ENCODE measurements around the gene HSPA6.
"Not testable (repeated sequence)": the region's sequence is repeated elsewhere in the genome, so short reads cannot be mapped to it uniquely, and the experiment has no call there.

HSPA6 gene

DNA sequence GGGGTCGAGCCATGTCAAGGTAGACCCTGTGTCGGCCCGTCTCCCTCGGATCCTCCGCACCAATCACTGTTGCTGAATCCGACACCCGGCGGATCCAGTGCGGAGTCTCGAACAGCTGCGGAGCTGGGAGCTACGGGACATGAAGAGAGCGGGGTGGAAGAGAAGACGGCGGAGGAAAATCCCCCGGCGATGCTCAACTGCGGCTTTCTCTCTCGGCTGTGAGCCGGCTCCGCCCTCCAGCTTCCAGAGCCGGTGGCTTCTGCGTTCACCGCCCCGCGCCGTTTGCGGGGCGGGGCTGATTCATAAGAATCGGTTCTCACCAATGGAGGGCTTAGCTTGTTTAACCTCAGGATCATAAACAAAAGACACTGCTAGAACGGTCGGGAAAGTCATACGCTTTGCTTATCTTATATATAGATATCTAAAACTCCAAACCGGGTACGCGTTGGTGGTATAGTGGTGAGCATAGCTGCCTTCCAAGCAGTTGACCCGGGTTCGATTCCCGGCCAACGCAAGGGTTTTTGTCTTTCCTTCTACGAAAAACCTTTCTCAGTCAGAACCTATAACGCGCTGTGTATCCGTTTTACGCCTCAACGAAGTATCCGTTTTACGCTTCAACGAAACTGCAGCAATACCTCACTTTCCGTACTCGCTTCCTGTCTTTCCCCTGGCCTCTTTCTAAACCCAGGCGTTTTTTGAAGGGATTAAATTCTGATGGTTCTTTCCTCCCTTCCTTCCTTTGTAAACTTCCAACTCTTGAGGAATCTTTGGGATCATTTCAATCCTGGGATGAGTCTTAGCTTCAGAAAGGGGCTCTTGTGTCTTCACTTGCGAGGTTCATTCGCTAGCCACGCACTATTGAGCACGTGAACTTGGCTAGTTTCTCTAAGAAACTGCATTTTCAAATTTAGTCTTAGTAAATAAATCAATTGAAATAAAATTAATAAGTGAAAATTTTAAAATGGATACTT lies 6.6 kb downstream of the HSPA6 start:
- H3K4me3 ChIP-seq (ENCODE audit: low read depth, low read length), result peak overlapping the region; percentile 64

DNA sequence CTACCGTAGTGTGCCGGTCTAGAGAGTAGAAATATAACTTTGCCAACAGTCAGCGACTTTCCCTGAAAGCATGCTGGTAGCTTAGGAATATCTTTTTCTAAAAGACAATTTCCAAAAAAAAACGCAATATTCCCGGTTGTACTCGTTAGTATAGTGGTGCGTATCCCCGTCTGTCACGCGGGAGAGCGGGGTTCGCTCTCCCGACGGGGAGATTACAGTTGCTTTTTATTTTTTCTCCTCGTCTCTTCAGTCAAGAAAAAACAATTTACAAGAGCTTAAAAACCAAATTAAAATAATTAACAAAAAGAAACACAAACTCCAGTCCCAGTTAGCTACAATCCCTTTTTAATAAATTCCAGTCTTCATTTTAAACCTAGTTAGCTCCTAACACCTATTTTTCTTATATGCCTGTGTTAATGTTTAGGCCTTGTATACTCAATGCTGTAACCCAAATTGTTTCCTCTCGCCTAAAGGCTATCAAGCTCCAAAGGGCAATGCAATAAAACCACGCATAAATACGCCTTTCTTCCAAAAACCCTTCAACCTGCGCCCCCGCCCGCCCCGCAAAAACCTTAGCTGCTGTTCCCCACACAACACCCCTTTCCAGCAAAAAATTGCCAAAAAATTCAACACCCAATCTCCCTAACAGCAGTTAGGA lies 7.8 kb downstream of the HSPA6 start:
- H3K4me3 ChIP-seq (ENCODE audit: low read depth, low read length), result peak overlapping the region; percentile 64
- TF ChIP-seq, protein P1, sequence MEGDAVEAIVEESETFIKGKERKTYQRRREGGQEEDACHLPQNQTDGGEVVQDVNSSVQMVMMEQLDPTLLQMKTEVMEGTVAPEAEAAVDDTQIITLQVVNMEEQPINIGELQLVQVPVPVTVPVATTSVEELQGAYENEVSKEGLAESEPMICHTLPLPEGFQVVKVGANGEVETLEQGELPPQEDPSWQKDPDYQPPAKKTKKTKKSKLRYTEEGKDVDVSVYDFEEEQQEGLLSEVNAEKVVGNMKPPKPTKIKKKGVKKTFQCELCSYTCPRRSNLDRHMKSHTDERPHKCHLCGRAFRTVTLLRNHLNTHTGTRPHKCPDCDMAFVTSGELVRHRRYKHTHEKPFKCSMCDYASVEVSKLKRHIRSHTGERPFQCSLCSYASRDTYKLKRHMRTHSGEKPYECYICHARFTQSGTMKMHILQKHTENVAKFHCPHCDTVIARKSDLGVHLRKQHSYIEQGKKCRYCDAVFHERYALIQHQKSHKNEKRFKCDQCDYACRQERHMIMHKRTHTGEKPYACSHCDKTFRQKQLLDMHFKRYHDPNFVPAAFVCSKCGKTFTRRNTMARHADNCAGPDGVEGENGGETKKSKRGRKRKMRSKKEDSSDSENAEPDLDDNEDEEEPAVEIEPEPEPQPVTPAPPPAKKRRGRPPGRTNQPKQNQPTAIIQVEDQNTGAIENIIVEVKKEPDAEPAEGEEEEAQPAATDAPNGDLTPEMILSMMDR (IDR thresholded peaks at IDR 0.05; ENCODE audit: low read depth, low read length), result no peak

DNA sequence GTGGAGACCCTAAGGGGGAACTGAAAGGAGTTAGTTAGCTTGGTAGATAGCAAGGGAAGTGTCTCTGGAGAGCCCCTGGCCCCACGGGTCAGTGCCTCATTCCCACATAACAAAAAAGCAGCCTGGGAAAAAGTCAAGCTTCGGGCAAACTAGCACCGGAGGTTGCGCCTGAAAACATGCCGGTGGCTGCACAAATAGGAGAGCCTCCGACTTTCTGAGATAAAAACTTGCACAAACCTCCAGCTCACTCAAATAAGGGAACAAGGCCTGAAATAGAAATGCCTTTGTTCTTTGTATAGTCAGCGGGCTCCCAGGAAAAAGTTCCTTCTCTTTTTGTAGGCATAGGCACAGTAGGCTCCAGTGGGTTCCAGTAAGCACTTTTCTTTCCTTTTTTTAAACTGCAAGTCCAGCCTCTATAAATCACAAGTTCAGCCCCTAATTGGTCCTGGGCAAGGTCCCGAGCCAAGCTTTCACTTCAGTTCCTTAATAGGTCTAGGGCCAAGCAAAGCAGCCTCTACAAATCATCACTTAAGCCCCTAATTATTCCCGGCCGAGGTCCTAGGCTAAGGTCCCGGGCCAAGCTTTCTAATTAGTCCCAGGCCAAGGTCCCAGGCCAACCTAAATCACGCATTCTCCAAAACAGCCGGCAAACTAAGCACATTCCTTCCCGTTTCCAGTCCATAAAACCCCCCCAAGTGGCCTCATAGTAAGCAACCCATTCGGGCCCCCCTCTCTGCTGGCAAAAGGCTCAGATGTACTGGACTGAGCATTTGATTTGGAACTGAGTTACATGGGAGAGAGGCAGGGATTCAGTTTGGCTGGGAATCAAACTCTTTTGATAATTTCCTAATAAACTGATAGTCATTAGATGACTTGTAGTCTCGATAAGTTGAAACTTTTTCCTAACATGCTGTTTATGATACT lies 8.6 kb downstream of the HSPA6 start:
- H3K4me3 ChIP-seq (ENCODE audit: low read depth, low read length), result not testable (repeated sequence)

DNA sequence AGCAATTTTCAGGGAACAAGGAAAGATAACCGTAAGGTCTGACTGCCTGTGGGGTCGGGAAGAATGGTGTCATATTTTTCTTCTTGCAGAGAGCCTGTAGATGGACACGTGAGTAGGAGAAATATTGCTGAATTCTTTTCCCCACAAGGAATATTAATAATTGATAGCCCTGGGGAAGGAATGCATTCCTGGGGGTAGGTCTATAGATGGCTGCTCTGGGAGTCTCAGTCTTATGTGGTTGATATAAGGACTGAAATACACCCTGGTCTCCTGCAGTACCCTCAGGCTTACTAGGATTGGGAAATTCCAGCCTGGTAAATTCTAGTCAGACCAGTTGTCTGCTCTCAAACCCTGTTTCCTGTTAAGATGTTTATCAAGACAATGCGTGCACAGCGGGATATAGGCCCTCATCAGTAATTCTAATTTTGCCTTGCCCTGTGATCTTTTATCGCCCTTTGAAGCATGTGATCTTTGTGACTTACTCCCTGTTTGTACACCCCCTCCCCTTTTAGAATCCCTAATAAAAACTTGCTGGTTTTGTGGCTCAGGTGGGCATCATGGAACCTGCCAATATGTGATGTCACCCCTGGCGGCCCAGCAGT lies 12.8 kb downstream of the HSPA6 start:
- not testable (repeated sequence) for H3K4me3 ChIP-seq (ENCODE audit: low read depth, low read length)

DNA sequence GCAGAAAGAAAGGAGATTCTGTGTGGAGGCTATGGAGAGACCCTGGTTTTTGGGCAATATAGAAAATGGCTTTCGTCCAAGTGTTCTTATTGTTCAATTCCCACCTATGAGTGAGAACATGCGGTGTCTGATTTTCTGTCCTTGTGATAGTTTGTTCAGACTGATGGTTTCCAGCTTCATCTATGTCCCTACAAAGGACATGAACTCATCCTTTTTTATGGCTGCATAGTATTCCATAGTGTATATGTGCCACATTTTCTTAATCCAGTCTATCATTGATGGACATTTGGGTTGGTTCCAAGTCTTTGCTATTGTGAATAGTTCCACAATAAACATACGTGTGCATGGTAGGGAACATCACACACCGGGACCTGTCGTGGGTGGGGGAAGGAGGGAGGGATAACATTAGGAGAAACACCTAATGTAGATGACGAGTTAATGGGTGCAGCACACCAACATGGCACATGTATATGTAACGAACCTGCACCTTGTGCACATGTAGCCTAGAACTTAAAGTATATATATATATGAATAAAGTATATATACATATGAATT lies 14.7 kb downstream of the HSPA6 start:
- not testable (repeated sequence) for H3K4me3 ChIP-seq (ENCODE audit: low read depth, low read length)

DNA sequence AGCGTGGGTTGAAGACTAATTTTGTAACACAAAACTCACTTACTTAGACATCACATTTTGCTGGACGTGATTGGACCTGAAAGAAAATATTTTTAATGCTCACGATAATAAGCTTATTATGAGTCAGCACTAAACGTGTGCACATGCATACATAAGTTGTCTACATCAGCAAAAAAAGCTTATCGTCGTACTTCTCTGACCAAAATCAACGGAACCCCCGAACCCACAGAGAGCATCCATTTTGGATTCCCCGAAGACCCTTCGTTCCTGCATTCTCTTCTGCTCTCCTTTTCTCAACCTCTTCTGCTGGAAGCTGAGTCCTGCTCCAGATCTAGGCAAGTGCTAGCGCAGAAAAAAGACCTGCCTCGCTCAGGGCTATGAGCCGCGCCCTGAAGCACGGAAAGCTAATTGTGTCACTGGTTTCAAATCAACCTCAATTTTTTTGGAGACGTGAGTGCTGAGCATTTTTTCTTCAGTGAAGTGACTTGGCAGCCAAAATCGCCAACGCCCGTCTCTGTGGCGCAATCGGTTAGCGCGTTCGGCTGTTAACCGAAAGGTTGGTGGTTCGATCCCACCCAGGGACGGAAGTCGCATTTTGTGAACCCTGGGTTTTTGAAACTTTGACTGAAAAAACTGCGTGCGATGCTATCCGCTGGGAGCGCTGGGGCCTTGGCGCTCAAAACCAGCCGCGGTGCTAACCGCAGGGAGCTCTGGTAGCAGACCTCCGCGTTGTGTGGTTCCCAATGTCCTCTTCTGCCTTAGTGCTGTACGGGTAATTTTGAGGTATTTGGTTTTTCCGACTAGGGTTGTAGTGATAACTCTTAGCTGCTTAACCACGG lies 15.6 kb downstream of the HSPA6 start:
- H3K4me3 ChIP-seq (ENCODE audit: low read depth, low read length), result peak overlapping the region; percentile 60

DNA sequence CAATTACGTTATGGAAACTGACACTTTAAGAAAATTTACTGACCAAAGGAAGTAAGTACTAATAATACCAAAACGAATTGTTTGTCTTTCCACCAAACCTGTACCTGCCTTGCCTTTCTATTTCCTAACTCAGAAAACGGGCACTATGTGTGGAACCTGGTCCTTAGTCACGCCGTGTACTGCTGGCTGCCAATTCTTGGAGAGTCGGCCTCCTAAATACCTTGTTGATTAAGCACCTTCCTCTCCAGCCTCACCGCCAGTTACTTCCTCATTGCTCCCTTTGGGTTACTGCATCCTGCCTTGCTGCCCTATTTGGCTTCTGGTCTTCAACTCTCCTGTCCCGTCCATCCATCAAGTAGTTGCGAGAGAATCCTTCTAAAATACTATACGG lies 16.2 kb downstream of the HSPA6 start:
- not testable (repeated sequence) for H3K4me3 ChIP-seq (ENCODE audit: low read depth, low read length)

DNA sequence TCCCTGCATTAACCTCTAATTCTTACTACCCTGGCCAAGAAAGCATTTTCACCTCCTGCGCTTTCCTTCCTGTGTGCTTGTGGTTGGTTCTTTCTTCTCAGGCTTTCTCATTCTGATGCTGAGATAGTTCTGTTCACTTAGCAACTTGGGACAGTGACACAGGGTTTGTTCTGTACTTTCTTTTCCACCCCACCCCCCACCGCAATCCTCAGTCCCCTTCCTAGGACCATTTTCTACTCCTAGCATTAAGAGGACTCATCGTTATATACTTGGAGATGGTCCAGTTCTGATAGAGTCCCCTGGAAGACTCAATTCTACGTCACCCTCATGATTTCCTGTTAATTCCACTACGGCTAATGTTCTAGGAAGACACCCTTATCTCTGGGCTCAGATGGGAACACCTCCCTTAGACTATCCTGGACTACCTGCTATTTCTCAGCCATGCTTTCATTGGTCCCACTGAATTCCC lies 17.8 kb downstream of the HSPA6 start:
- H3K4me3 ChIP-seq (ENCODE audit: low read depth, low read length), result not testable (repeated sequence)

DNA sequence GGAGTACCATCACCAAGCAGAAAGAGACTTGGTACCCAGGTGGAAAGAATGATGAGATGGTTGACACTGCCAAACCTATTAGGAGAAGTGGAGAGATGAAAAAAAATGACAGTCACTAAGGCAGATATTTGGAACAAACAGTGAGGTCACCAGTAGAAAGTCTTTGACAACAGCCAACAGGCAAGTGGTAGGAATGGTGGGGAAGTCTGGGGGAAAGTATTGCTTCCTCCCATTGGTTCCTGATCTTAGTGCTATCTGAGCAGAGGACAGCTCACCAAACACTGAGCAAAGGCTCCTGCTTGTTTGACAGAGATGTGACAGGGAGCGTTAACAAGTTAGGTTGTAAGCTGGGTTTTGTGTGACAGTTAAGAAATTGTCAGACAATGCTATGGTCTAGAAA lies 18.8 kb downstream of the HSPA6 start:
- H3K4me3 ChIP-seq (ENCODE audit: low read depth, low read length), result not testable (repeated sequence)

DNA sequence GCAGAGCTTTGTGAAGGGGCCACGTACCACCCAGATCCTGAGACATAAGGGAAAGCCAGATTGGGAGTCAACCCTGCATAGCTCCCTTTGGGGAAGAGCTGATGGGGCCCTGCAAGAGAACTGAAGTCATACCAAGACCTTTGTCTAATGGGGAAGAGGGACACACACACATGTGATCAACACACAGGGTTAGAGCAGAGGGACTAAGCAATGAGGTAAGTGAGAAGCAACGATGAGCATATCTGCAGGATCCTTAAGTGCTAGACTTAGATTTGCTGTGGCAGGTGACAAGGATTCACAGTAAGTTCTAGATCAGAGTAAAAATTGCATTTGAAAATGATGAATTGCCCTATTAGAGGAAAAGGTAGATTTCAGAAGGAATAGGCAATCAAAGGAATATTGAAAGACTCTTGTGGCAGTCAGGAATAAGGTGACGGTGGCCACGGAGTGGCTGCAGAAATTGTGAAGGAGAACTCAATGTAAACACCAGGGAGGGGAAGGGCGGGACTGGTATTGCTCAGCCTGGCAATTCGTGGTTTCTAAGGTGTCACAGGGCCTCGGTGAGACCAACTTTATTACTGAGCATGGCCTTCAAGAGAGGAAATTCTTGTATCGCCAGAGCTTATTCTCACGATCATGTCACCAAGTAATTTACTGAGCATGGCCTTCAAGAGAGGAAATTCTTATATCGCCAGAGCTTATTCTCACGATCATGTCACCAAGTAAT lies 20.8 kb downstream of the HSPA6 start:
- H3K4me3 ChIP-seq (ENCODE audit: low read depth, low read length), result not testable (repeated sequence)

DNA sequence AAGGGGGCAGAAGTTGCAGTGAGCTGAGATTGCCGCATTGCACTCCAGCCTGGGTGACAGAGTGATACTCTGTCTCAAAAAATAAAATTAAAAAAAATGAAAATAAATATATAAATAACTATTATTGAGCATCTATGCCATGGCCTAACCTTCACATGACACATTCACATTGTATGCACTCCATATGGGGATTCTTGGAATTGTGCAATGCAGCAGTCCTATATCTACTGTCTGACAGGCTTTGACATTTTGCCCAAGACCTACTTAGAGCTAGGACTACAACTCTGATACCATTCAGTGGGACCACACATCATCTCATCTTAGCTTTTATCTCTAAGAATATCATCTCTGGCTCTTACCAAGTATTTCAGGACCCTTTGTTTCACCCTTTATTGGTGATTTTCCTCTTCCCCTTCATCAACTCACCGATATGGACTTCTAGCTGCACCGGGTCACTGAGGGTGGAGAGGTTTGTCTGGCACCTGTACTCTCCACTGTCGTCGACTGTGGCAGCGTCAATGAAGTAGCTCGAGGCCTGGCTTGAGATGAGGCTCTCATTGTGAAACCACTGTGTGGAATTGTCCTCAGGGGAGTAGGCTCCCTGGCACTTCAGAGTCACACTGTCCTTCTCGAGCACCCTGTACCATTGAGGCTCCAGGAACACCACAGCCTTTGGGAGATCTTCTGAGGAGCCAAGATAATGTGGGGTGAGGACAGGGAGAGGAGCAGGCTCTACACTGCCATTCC lies 23.8 kb downstream of the HSPA6 start:
- H3K4me3 ChIP-seq (ENCODE audit: low read depth, low read length), result not testable (repeated sequence)

DNA sequence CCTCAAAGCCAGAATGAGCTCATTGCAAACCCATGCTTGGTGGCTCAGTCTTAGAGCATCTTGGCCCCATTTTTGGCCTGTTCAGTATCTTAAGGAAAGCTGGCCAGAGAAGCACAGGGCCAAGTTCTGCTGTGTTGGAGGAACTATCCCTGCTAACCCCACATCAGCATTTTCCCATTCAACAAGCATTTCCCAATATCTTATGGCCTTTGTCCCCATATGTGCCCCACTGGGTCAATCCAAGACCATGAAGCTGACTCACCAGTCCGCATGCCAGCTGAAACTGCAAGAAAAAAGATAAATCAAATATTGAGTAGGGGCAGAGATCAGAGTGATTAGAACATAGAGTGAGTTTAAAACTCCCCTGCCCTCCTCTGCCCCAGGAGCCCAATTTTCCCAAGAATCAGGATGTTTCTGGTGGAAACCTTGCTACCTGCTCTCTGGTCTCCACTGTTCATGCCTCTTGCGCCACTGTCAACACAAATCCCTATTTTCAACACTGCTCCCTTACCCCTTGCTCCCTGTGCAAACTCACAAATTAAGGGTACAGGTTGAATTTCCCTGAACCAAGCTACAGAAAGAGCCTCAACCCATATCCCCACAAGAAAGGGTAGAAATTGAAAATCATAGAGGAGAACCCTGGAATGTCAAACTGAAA lies 24.5 kb downstream of the HSPA6 start:
- H3K4me3 ChIP-seq (ENCODE audit: low read depth, low read length), result not testable (repeated sequence)
